HG02571 (cell line): ENCODE measurements around the gene FAM117B.
"Not testable (repeated sequence)": the region's sequence is repeated elsewhere in the genome, so short reads cannot be mapped to it uniquely, and the experiment has no call there.

Experiments used
- ATAC-seq: cut with Tn5 transposase; IDR thresholded peaks from one replicate; pipeline ENCODE4 v1.9.1; 2021; ENCODE audit warnings: mild to moderate bottlenecking, moderate library complexity; ENCODE audit not compliant: unreplicated experiment

Gene FAM117B

DNA sequence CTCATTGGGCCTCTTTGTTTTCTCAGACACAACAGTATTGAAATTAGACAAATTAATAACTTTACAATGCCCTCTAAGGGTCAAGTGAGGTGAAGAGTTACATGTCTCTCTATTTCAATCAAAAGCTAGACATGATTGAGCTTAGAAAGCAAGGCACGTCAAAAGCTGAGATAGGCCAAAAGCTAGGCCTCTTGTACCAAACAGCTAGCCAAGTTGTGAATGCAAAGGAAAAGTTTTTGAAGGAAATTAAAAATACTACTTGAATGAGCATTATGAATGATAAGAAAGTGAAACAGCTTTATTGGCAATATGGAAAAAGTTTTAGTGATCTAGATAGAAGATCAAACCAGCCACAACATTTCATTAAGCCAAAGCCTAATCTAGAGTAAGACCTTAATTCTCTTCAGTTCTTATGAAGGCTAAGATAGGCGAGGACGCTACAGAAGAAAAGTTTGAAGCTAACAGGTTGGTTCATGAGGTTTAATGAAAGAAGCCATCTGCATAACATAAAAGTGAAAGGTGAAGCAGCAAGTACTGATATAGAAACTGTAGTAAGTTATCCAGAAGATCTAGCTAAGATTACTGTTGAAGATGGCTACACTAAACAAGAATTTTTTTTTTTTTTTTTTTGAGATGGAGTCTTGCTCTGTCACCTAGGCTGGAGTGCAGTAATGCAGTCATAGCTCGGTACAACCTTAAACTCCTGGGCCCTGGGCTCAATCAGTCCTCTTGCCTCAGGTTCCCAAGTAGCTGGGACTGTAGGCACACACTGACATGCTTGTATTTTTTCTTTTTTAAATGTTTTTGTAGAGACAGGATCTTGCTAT is 65.5 kb downstream of the FAM117B start:
- ATAC-seq, result no peak

DNA sequence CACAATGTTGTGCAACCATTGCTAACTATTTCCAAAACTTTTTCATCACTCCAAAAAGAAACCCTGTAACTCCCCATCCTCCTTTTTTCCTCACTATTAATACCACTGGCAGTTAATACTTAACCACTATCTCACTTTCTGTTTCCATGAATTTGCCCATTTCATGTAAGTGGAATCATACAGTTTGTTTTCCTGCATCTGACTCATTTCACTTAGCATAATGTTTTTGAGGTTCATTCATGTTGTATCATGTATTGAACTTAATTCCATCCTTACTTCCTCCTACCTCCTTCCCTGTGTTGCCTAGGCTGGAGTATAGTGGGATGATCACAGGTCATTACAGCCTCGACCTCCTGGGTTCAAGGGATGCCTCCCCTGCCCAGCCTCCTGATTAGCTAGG is 68.3 kb downstream of the FAM117B start:
- no peak for ATAC-seq

GRCh38 chr2:202704248-202704647 is 69.5 kb downstream of the FAM117B start:
- no peak for ATAC-seq

GRCh38 chr2:202705446-202706020 is 70.8 kb downstream of the FAM117B start:
- no peak for ATAC-seq

GRCh38 chr2:202714971-202715935 is 80.5 kb downstream of the FAM117B start:
- ATAC-seq, result not testable (repeated sequence)

DNA sequence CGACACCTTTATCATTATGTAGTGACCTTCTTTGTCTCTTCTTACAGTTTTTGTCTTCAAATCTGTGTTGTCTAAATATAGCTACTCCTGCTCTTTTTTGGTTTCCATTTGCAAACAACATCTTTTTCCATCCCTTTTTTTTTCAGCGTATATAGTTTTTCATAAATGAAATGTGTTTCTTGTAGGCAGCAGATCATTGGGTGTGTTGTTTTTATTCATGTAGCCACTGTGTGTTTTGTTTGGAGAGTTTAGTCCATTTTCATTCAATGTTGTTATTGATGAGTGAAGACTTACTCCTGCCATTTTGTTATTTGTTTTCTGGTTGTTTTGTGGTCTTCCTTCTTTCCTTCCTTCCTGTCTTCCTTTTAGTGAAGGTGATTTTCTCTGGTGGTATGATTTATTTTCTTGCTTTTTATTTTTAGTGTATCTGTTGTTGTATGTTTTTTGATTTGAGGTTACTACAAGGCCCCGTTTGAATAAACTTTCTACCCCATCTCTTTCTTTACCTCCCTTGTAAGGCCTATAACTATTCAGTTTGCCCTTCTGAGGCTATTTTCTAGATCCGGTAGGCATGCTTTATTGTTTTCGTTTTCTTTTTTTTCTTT is 81.4 kb downstream of the FAM117B start:
- ATAC-seq, result no peak

DNA sequence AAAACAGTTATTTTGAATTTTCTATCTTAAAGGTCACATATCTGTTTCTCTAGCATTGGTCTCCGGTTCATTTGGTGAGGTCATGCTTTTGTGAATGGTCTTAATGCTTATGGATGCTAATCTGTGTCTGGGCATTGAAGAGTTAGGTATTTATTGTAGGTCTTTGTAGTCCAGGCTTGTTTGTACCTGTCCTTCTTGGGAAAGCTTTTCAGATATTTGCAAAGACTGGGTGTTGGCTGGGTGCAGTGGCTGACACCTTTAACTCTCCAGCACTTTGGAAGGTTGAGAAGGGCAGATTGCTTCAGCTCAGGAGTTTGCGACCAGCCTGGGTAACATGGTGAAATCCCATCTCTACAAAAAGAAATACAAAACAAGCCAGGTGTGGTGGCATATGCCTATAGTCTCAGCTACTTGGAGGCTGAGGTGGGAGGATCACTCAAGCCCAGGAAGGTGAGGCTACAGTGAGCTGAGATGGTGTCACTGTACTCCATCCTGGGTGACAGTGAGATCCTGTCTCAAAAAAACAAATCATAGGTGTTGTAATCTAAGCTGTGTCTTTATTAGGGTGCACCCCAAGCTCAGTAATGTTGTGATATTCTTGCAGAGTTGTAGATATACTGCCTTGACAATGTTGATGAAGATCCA is 82.3 kb downstream of the FAM117B start:
- ATAC-seq, result no peak

DNA sequence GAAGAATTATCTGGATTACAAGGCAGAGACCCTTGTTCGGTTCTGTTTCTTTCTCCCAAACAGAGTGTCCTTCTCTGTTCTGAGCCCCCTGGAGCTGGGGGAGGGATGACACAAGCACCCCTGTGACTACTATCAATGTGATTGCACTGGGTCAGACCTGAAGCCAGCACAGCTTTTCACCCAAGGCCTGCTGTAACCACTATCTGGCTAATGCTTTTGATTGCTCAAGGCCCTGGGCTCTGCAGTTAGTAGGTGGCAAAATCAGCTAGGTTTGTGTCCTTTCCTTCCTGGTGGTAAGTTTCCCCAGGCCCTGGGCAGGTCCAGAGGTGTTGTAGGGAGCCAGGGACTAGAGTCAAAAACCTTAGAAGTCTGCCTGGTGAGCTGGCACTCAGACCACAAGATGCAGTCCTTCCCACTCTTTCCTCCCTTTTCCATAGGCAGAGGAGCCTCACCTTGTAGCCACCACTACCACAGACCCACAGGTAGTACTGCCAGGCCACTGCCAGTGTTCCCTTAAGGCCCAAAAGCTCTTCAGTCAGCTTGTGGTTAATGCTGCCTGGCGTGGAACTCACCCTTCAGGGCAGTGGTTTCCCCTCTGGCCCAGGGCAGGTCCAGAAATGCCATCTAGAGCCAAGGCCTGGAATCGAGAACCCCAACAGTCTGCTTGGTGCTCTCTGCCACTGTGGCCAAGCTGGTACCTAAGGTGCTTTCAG is 83.0 kb downstream of the FAM117B start:
- ATAC-seq, result no peak

- ATAC-seq, result no peak
These were observed 83.8 kb downstream of the FAM117B start for GRCh38 chr2:202718614-202719013.

GRCh38 chr2:202720226-202720625 is 85.5 kb downstream of the FAM117B start:
- ATAC-seq, result no peak

DNA sequence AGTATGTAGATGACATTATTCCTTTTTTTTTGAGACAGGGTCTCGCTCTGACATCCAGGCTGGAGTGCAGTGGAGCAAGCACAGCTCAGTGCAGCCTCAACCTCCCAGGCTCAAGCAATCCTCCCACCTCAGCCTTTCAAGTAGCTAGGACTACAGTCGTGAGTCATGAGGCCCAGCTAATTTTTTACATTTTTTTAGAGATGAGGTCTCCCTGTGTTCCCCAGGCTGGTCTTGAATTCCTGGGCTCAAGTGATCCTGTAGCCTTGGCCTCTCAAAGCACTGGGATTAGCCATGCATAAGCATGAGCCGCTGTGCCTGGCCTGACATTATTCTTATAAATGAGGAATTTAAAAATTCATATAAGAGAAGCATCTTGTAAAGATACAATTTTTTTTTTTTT is 86.9 kb downstream of the FAM117B start:
- ATAC-seq, result no peak

DNA sequence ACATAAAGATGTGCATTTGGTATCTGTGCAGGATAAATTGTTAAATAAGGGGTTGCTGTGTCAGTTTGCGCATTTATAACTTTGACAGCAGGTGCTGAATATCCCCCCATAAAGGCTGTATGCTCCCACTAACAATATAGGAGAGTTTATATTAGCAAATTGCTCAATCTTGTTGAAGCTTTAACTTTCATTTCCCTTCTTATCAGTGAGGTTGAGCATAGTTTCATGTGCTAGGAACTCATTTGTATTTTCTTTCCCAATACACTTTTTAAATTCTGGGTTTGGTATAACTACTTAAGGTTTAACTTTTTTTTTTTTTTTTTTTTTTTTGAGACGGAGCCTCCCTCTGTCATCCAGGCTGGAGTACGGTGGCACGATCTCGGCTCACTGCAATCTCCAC is 89.0 kb downstream of the FAM117B start:
- ATAC-seq, result no peak

- ATAC-seq, result no peak
These were observed 91.3 kb downstream of the FAM117B start for GRCh38 chr2:202726070-202726469.

GRCh38 chr2:202736826-202737225 is 102.1 kb downstream of the FAM117B start:
- ATAC-seq, result no peak

- ATAC-seq, result no peak
These were observed 108.8 kb downstream of the FAM117B start for GRCh38 chr2:202743613-202744012.

DNA sequence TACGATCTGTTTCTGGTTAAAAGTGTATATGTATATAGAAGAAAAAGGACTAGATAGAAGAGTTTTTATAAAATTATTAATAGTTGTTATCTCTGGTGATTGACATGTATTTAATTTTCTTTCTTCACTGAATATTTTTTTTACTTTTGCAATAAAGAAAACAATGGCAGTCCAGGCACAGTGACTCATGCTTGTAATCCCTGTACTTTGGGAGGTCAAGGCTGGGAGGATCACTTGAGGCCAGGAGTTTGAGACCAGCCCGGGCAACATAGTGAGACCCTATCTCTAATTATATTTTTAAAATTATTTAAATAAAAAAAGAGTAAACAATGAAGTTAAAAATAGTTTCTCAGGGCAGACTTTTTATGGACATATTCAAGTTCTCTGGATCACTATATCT is 114.7 kb downstream of the FAM117B start:
- no peak for ATAC-seq

DNA sequence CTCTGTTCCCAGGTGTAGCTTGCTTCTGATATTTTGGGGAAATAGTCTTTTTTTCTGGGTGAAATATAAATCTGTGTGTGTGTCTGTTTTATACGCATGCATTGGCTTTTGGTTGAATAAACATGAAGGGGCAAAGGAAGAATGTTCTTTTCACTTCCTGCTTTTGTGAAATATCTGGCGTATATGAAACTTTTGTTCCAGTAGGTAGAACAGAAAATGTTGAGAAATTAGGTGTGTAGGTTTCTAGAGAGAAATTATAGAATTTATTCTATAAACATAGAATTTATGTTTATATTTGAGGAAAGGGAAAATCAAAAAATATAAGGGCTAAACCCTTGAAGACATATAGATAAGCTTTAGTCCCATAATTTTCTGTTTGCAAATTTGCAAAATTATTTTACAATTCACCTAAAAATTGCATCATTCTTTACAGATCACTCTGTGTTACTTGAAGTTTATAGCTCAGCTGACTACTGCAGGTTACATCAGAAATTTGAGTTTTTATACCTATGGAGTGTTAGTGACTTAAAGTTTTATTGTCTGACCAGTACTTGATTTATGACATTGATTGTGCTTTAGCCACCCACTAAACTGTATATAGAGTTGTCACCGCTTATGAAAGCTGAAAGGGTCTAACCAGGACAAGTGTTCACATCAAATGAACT is 116.1 kb downstream of the FAM117B start:
- no peak for ATAC-seq

- no peak for ATAC-seq
These were observed 117.3 kb downstream of the FAM117B start for GRCh38 chr2:202752071-202752470.

DNA sequence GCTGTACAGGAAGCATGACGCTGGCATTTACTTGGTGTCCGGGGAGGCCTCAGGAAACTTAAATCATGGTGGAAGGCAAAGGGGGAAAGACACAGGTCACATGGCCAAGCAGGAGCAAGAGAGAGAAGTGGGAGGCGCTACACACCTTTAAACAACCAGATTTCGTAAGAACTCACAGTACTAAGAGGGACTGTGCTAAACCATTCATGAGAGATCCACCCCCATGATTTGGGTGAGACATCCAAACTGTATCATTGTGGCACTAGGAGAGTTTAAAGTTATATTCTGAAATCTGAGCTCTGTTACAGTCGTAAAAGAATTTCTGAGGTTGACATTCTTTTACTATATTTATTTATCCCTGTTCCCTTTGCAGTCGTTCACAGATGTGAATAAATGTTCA is 120.2 kb downstream of the FAM117B start:
- ATAC-seq, result no peak
